Endothelial cell (in vitro differentiated cells): ENCODE measurements around the gene LOXL1. TPM values are rescaled to one million over a fixed set of nuclear protein-coding genes. Genes with fewer than 3 reads are reported as not detected.
A peak's percentile ranks its signal among the peaks of the same experiment; 100 is the strongest.

ENCODE experiments used
- DNase-seq: peaks from one replicate; pipeline ENCODE4 v3.0.0; 2021; ENCODE audit warnings: low spot score
- H3K27ac Mint-ChIP-seq: one replicate; pipeline ENCODE4 v1.8.0; 2021; ENCODE audit warnings: mixed read lengths, inconsistent platforms; ENCODE audit not compliant: unreplicated experiment
- H3K27me3 Mint-ChIP-seq: one replicate; pipeline ENCODE4 v1.8.0; 2021; ENCODE audit warnings: mild to moderate bottlenecking, moderate library complexity, mixed read lengths, inconsistent platforms; ENCODE audit not compliant: unreplicated experiment
- H3K36me3 Mint-ChIP-seq: one replicate; pipeline ENCODE4 v1.8.0; 2021; ENCODE audit warnings: mild to moderate bottlenecking, low read depth, mixed read lengths, inconsistent platforms; ENCODE audit not compliant: unreplicated experiment
- H3K4me1 Mint-ChIP-seq: one replicate; pipeline ENCODE4 v1.8.0; 2021; ENCODE audit warnings: mild to moderate bottlenecking, mixed read lengths, inconsistent platforms; ENCODE audit not compliant: unreplicated experiment
- H3K4me3 Mint-ChIP-seq: one replicate; pipeline ENCODE4 v1.8.0; 2021; ENCODE audit warnings: mild to moderate bottlenecking, mixed read lengths, inconsistent platforms; ENCODE audit not compliant: unreplicated experiment
- H3K9me3 Mint-ChIP-seq: one replicate; pipeline ENCODE4 v1.8.0; 2021; ENCODE audit warnings: mixed read lengths, inconsistent platforms; ENCODE audit not compliant: unreplicated experiment
- total RNA-seq: library from RNA; stranded (reverse); fragmentation: NEBNext Ultra II Directional; extraction: Animal tissue kit (Norgen Biotek cat#: 25700); gene quantifications from one replicate; pipeline ENCODE4 v1.2.1, GENCODE V29; 2021; ENCODE audit not compliant: unreplicated experiment
- TF ChIP-seq, protein P1 (sequence below): fragments of 200-600 bp; sonication (generic); IDR thresholded peaks from one replicate; pipeline ENCODE4 v1.5.0; 2021; ENCODE audit warnings: antibody characterized with exemption; ENCODE audit not compliant: unreplicated experiment

The LOXL1 gene
- total RNA-seq, 1 donor from 2014 or later: 156 TPM

DNA sequence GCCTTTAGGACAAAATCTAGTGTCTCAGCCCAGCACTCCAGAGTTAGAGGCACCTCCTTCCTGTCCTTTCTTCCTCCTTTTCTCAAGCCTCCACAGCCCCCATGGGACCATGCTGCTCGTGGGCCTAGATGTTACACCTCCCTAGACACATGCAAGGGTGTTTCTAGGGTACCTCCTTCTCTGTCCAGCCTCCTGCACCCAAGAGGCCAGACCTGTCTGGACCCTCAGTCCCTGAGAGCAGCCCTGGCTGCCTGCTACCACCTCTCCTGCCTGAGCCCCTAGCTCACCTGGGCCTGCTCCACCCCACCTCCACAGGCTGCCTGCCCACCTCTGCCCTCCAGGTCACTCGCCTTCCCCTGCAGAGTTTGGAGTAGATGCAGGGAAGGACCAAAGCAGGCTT lies 5.2 kb downstream of the LOXL1 start:
- peaks cover 11% of the 10 kb centered on the region for H3K27me3 Mint-ChIP-seq
- peaks cover 19% of the 10 kb centered on the region for H3K36me3 Mint-ChIP-seq
- H3K27ac Mint-ChIP-seq: peak overlapping the region; percentile 80
- no peak for DNase-seq
- peaks cover 75% of the 10 kb centered on the region for H3K4me1 Mint-ChIP-seq
- H3K4me3 Mint-ChIP-seq: peak overlapping the region; percentile 11
- H3K9me3 Mint-ChIP-seq: no peaks in the 10 kb centered on the region
- TF ChIP-seq, protein P1, sequence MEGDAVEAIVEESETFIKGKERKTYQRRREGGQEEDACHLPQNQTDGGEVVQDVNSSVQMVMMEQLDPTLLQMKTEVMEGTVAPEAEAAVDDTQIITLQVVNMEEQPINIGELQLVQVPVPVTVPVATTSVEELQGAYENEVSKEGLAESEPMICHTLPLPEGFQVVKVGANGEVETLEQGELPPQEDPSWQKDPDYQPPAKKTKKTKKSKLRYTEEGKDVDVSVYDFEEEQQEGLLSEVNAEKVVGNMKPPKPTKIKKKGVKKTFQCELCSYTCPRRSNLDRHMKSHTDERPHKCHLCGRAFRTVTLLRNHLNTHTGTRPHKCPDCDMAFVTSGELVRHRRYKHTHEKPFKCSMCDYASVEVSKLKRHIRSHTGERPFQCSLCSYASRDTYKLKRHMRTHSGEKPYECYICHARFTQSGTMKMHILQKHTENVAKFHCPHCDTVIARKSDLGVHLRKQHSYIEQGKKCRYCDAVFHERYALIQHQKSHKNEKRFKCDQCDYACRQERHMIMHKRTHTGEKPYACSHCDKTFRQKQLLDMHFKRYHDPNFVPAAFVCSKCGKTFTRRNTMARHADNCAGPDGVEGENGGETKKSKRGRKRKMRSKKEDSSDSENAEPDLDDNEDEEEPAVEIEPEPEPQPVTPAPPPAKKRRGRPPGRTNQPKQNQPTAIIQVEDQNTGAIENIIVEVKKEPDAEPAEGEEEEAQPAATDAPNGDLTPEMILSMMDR: no peak

DNA sequence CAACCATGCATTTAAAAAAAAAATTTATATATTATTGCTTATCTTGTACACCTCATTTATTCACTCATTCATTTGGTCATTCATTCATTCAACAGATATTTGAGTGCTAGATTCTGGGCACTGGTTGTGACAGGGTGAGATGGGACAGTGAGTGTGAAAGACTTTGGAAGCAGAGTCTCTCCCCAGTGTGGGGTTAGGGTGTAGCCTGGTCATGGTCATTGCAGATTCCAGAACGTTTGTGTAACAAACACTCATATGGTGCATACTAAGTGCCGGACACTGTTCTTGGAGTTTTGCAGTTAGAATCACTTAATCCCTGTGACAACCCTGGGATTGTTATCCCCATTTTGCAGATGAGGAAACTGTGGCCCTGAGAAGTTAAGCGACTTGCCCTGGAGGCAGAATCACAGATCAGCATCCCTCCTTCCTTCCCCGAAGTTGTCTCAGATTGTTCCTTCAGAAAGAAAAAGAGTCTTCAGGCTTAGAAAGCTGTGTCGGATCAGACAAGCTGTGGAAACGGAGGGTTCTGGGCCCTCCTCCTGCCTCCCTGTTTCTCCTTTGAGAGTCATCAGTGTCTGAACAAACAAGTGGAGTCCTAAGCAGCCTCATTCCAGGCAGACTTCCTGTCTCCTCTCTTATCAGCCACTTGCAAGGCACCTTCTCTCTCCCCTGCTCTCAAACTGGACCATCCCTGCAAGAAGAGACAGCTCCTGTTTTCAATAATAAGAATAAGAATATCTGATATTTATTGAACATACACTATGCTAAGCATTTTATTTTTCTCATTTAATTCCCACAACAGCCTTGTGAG lies 6.3 kb downstream of the LOXL1 start:
- H3K4me3 Mint-ChIP-seq: peak overlapping the region; percentile 2
- TF ChIP-seq, protein P1: no peak
- peaks cover 85% of the 10 kb centered on the region for H3K4me1 Mint-ChIP-seq
- H3K36me3 Mint-ChIP-seq: peaks cover 19% of the 10 kb centered on the region
- H3K27ac Mint-ChIP-seq: peak overlapping the region; percentile 61
- peaks cover 11% of the 10 kb centered on the region for H3K27me3 Mint-ChIP-seq
- no peaks in the 10 kb centered on the region for H3K9me3 Mint-ChIP-seq
- DNase-seq: peak; percentile 49

DNA sequence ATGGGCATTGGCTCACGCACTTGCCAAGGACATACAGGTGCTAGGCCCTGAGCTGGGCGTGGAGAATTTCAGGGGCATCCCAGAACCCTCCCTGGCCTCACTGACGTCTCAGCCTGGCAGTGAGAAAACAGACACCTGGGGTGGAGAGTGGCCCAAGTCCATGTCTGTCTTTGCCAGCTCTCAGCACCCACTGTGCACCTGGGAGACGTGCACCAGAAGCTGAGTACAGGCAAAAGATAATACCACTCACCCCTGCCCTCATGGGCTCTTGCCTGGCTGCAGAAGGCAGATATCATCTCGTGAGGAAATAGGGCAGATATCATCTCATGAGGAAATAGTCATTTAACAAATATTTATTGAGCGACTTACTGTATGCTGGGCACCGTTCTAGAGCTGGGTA lies 8.0 kb downstream of the LOXL1 start:
- peak overlapping the region; percentile 91 for H3K27ac Mint-ChIP-seq
- H3K4me3 Mint-ChIP-seq: peak overlapping the region; percentile 72
- peaks cover 9% of the 10 kb centered on the region for H3K27me3 Mint-ChIP-seq
- TF ChIP-seq, protein P1: no peak
- no peak for DNase-seq
- H3K36me3 Mint-ChIP-seq: peaks cover 19% of the 10 kb centered on the region
- H3K9me3 Mint-ChIP-seq: no peaks in the 10 kb centered on the region
- H3K4me1 Mint-ChIP-seq: peaks cover 83% of the 10 kb centered on the region

DNA sequence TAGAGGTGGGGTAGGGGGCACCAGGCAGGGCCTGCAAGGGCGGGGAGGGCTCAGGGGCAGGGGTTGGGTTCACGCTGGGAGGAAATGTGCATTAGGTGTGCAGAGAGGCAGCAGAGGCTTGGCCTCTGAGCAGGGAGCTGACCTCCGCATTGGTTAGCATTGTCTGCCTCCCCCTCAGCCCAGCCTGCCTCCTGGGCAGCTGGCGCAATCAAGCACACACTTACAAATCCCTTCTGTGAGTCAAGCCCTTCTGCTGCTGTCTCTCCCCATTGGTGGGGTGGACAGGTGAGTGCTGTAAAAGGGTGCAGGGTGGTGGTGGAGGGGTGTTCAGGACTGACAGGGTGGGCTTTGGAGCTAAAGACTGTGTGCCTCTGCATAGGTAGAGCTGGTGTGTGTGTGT lies 9.3 kb downstream of the LOXL1 start:
- TF ChIP-seq, protein P1: no peak
- Mint-ChIP-seq H3K27ac (peak overlapping the region; percentile 91), H3K27me3 (peaks cover 6% of the 10 kb centered on the region), H3K4me3 (peak overlapping the region; percentile 72), H3K9me3 (no peaks in the 10 kb centered on the region), H3K36me3 (peaks cover 27% of the 10 kb centered on the region), H3K4me1 (peaks cover 87% of the 10 kb centered on the region)
- no peak for DNase-seq

DNA sequence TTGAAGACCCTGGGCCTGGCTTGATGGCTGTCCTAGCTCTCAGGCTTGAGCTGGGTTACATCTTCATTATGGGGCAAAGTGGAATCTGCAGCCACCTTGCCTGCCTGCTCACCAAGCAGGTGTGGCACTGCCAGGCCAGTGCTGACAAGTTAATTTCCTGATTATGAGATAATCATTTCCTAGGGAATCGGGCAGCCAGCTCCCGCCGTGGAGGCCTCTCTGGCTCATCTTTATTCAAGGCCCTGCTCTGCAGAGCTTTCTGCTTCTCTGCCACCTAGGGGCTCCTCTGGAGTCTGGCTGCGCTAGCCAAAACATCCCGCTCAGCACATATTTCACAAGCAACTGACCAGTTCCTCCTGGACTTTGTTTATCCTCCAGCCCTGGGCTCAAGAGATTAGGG lies 9.9 kb downstream of the LOXL1 start:
- Mint-ChIP-seq H3K4me3 (peak overlapping the region; percentile 75), H3K4me1 (peaks cover 83% of the 10 kb centered on the region), H3K9me3 (no peaks in the 10 kb centered on the region), H3K36me3 (peaks cover 27% of the 10 kb centered on the region), H3K27me3 (peaks cover 6% of the 10 kb centered on the region), H3K27ac (peak overlapping the region; percentile 92)
- TF ChIP-seq, protein P1: no peak
- DNase-seq: no peak
